Suprapubic skin (tissue), 4 donors: ENCODE results near the gene KIF14. TPM values are rescaled to one million over a fixed set of nuclear protein-coding genes. Genes with fewer than 3 reads are reported as not detected.

Experiments
- DNase-seq, 2 donors: peaks; one replicate each; pipeline ENCODE4 v3.0.0-alpha.2; 2019; ENCODE audit warnings: low spot score in 2 of 2
- H3K27ac ChIP-seq: fragments of 200-600 bp; sonication (generic); one replicate; pipeline ENCODE4 v1.5.1; 2019
- H3K27me3 ChIP-seq: fragments of 200-600 bp; sonication (generic); one replicate; pipeline ENCODE4 v1.5.1; 2019
- H3K36me3 ChIP-seq: fragments of 200-600 bp; sonication (generic); one replicate; pipeline ENCODE4 v1.5.1; 2019
- H3K4me1 ChIP-seq: fragments of 200-600 bp; sonication (generic); one replicate; pipeline ENCODE4 v1.5.1; 2019
- H3K4me3 ChIP-seq: fragments of 200-600 bp; sonication (generic); one replicate; pipeline ENCODE4 v1.5.1; 2019; ENCODE audit warnings: mild to moderate bottlenecking
- H3K9me3 ChIP-seq: fragments of 200-600 bp; sonication (generic); one replicate; pipeline ENCODE4 v1.5.1; 2019
- EP300 ChIP-seq: sonication (generic); formaldehyde crosslinking; IDR thresholded peaks from one replicate; pipeline ENCODE4 v1.6.1; 2017; ENCODE audit warnings: antibody characterized with exemption
- POLR2A ChIP-seq, 2 donors: fragments of 450-650 bp; IDR thresholded peaks; one replicate each; pipeline ENCODE4 v1.6.1; 2017; ENCODE audit warnings: antibody characterized with exemption in 2 of 2, mild to moderate bottlenecking in 2 of 2, moderate library complexity in 2 of 2
- POLR2AphosphoS5 ChIP-seq, 3 donors: sonication (generic); formaldehyde crosslinking; IDR thresholded peaks; one replicate each; pipeline ENCODE4 v1.6.1; 2017; ENCODE audit warnings: antibody characterized with exemption in 3 of 3
- WGBS: methylation state at CpG from one replicate; pipeline ENCODE4 v1.1.5; 2018; 5-methylcytosine and 5-hydroxymethylcytosine counted together
- total RNA-seq, 4 donors: library from RNA; depleted of rRNA; stranded (reverse); fragments of >200 nt; gene quantifications; one replicate each; pipeline ENCODE4 v1.1.0, GENCODE V29; 2016
- TF ChIP-seq, protein P1 (sequence below), 2 donors: fragments of 200-600 bp in 1 of 2; fragments of 450-650 bp in 1 of 2; sonication (generic) in 1 of 2; IDR thresholded peaks; one replicate each; pipeline ENCODE4 v1.5.1; 2016 to 2019; ENCODE audit warnings: antibody characterized with exemption in 2 of 2, mild to moderate bottlenecking in 1 of 2, moderate library complexity in 1 of 2

Gene KIF14, protein sequence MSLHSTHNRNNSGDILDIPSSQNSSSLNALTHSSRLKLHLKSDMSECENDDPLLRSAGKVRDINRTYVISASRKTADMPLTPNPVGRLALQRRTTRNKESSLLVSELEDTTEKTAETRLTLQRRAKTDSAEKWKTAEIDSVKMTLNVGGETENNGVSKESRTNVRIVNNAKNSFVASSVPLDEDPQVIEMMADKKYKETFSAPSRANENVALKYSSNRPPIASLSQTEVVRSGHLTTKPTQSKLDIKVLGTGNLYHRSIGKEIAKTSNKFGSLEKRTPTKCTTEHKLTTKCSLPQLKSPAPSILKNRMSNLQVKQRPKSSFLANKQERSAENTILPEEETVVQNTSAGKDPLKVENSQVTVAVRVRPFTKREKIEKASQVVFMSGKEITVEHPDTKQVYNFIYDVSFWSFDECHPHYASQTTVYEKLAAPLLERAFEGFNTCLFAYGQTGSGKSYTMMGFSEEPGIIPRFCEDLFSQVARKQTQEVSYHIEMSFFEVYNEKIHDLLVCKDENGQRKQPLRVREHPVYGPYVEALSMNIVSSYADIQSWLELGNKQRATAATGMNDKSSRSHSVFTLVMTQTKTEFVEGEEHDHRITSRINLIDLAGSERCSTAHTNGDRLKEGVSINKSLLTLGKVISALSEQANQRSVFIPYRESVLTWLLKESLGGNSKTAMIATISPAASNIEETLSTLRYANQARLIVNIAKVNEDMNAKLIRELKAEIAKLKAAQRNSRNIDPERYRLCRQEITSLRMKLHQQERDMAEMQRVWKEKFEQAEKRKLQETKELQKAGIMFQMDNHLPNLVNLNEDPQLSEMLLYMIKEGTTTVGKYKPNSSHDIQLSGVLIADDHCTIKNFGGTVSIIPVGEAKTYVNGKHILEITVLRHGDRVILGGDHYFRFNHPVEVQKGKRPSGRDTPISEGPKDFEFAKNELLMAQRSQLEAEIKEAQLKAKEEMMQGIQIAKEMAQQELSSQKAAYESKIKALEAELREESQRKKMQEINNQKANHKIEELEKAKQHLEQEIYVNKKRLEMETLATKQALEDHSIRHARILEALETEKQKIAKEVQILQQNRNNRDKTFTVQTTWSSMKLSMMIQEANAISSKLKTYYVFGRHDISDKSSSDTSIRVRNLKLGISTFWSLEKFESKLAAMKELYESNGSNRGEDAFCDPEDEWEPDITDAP (N-terminal part only)
- 1 to 10 TPM in 3 of 4 donors, under 1 TPM in 1; 0.72 to 1.6 (median 1.5) TPM for total RNA-seq

GRCh38 chr1:200620273-200621131 is at the start of gene KIF14:
Gene KIF14 (minus strand): TSS chr1:200620751. CDS start chr1:200618723, 2,028 bp downstream.
- Histone ChIP-seq H3K4me1 (peaks cover 34% of the 10 kb centered on the region), H3K9me3 (no peaks in the 10 kb centered on the region), H3K27me3 (no peaks in the 10 kb centered on the region), H3K27ac (peak within 1 kb of the TSS; percentile 68), H3K4me3 (peak within 1 kb of the TSS; percentile 77), H3K36me3 (no peaks in the 10 kb centered on the region)
- TF ChIP-seq POLR2A (IDR thresholded peaks at IDR 0.05) (no peak), POLR2AphosphoS5 (IDR thresholded peaks at IDR 0.05) (peak in 1 of 3 donors; percentile 53)
- DNase-seq, result peak; percentile 96
- WGBS, result under 1% methylated on average over 44 of the region's 59 CpGs

GRCh38 chr1:200669314-200670241 is 49.0 kb upstream of the KIF14 start, which contains the start of gene DDX59:
Gene DDX59 (minus strand): TSS chr1:200669907. CDS start chr1:200666740, 3,167 bp downstream.
- peak within 1 kb of the TSS; percentile 82 for H3K4me3 ChIP-seq
- peak within 1 kb of the TSS; percentile 100 for H3K27ac ChIP-seq
- H3K4me1 ChIP-seq, result peaks cover 47% of the 10 kb centered on the region
- under 1% methylated on average over 55 of the region's 91 CpGs for WGBS
- no peaks in the 10 kb centered on the region for H3K27me3 ChIP-seq
- peak; percentile 97 for DNase-seq
- H3K9me3 ChIP-seq, result no peaks in the 10 kb centered on the region
- peaks cover 7% of the 10 kb centered on the region for H3K36me3 ChIP-seq
- no peak for TF ChIP-seq EP300
- TF ChIP-seq, protein P1, sequence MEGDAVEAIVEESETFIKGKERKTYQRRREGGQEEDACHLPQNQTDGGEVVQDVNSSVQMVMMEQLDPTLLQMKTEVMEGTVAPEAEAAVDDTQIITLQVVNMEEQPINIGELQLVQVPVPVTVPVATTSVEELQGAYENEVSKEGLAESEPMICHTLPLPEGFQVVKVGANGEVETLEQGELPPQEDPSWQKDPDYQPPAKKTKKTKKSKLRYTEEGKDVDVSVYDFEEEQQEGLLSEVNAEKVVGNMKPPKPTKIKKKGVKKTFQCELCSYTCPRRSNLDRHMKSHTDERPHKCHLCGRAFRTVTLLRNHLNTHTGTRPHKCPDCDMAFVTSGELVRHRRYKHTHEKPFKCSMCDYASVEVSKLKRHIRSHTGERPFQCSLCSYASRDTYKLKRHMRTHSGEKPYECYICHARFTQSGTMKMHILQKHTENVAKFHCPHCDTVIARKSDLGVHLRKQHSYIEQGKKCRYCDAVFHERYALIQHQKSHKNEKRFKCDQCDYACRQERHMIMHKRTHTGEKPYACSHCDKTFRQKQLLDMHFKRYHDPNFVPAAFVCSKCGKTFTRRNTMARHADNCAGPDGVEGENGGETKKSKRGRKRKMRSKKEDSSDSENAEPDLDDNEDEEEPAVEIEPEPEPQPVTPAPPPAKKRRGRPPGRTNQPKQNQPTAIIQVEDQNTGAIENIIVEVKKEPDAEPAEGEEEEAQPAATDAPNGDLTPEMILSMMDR (IDR thresholded peaks at IDR 0.05), result no peak
- TF ChIP-seq POLR2A (IDR thresholded peaks at IDR 0.05), result peak in 1 of 2 donors; percentile 87
- TF ChIP-seq POLR2AphosphoS5 (IDR thresholded peaks at IDR 0.05), result peak in 2 of 3 donors; percentile 89 to 93

DNA sequence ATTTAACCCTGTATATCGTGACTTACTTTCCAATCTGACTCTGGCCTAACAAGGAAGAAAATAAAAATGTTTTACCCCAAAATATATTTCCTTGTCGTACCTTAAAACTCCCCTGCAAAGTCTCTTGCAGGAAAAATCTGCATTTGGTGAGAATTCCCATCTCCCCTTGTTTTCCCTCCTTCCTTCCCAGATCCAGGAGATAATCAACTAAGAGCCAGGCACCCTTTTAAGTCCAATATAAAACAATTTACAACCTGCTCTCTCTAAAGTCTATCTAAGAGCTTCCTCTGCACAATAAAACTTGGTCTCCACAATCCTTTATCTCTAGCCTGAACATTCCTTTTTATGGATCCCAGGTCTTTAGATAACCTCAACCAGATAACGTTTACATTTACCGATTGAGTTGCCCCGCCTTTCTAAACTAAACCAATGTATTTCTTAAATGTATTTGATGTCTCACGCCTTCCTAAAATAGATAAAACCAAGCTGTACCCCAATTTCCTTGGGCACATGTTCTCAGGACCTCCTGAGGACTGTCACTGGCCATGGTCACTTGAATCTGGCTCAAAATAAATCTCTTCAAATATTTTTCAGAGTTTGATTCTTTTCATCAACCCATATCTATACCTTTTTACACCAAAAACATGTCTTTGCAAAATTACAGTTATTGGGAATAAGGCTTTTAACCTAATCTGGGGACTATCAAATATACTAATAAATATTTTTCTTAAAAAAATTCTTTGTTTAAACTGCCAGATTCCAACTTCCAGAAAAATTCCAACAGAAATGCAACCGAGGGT is 48.2 kb upstream of the KIF14 start:
- peaks cover 14% of the 10 kb centered on the region for H3K36me3 ChIP-seq
- WGBS, result 24% methylated on average over 7 of the region's 7 CpGs
- H3K4me3 ChIP-seq, result peak overlapping the region; percentile 82
- H3K27me3 ChIP-seq, result no peaks in the 10 kb centered on the region
- peaks cover 54% of the 10 kb centered on the region for H3K4me1 ChIP-seq
- peak overlapping the region; percentile 100 for H3K27ac ChIP-seq
- DNase-seq, result no peak
- no peak for TF ChIP-seq POLR2AphosphoS5 (IDR thresholded peaks at IDR 0.05)
- no peak for TF ChIP-seq EP300
- TF ChIP-seq, protein P1 (IDR thresholded peaks at IDR 0.05), result no peak
- TF ChIP-seq POLR2A (IDR thresholded peaks at IDR 0.05), result no peak
- H3K9me3 ChIP-seq, result no peaks in the 10 kb centered on the region

- Histone ChIP-seq H3K4me3 (no peak overlapping the region), H3K4me1 (peaks cover 58% of the 10 kb centered on the region), H3K9me3 (no peaks in the 10 kb centered on the region), H3K36me3 (peaks cover 36% of the 10 kb centered on the region), H3K27ac (no peak overlapping the region), H3K27me3 (no peaks in the 10 kb centered on the region)
- TF ChIP-seq, protein P1 (IDR thresholded peaks at IDR 0.05), result no peak
- TF ChIP-seq EP300, result no peak
- no peak for TF ChIP-seq POLR2AphosphoS5 (IDR thresholded peaks at IDR 0.05)
- TF ChIP-seq POLR2A (IDR thresholded peaks at IDR 0.05), result no peak
- 63% methylated on average over 8 of the region's 8 CpGs for WGBS
- no peak for DNase-seq
These were observed 45.8 kb upstream of the KIF14 start for GRCh38 chr1:200666309-200666708.
